ENCODE measurements around the gene ZCCHC14. TPM values are rescaled to one million over a fixed set of nuclear protein-coding genes. Genes with fewer than 3 reads are reported as not detected.
A peak's percentile ranks its signal among the peaks of the same experiment; 100 is the strongest.

Gene ZCCHC14
- total and polyA plus RNA-seq, 2 of the 13 experiments (the other 11 are each of a cell fraction or from before 2014, with no cell fraction given), result 12.4 to 12.5 TPM

- TF ChIP-seq MXD4 (CRISPR knock-in tag; IDR thresholded peaks at IDR 0.05), result peak; percentile 78
- TF ChIP-seq ZNF792 (CRISPR knock-in tag; IDR thresholded peaks at IDR 0.05), result peak; percentile 39; the same call in 1 of the 2 replicates
- no peak for TF ChIP-seq SCMH1 (CRISPR knock-in tag; IDR thresholded peaks at IDR 0.05; ENCODE audit: borderline replicate concordance)
- peak; percentile 61; the same call in 1 of the 2 replicates for TF ChIP-seq AHR (CRISPR knock-in tag; IDR thresholded peaks at IDR 0.05)
- peak; percentile 78; the same call in 1 of the 2 replicates for TF ChIP-seq ZNF281 (CRISPR knock-in tag; IDR thresholded peaks at IDR 0.05; ENCODE audit: borderline replicate concordance)
- peak; percentile 48; the same call in 1 of the 2 replicates for TF ChIP-seq IRF9 (CRISPR knock-in tag; IDR thresholded peaks at IDR 0.05; ENCODE audit: borderline replicate concordance)
- TF ChIP-seq FOXP1 (IDR thresholded peaks at IDR 0.05), result peak; percentile 87
- TF ChIP-seq FOXP1 (CRISPR knock-in tag; IDR thresholded peaks at IDR 0.05), result peak; percentile 98
- TF ChIP-seq CREB3 (CRISPR knock-in tag; IDR thresholded peaks at IDR 0.05), result peak; percentile 33; the same call in 1 of the 2 replicates
- TF ChIP-seq DMAP1 (CRISPR knock-in tag; IDR thresholded peaks at IDR 0.05), result peak; percentile 44; the same call in 1 of the 2 replicates
- TF ChIP-seq ZNF441 (CRISPR knock-in tag; IDR thresholded peaks at IDR 0.05; ENCODE audit: borderline replicate concordance), result peak; percentile 37; the same call in 1 of the 2 replicates
- TF ChIP-seq ZBTB14 (CRISPR knock-in tag; IDR thresholded peaks at IDR 0.05), result no peak; the same call in 1 of the 2 replicates
- no peak for TF ChIP-seq MATR3 (CRISPR knock-in tag; IDR thresholded peaks at IDR 0.05)
- TF ChIP-seq ZNF589 (CRISPR knock-in tag; conservative IDR thresholded peaks at IDR 0.05), result 0 out of 2 replicates have a peak, but pooled peaks have one; percentile 25
- peak; percentile 39 for TF ChIP-seq PRDM10 (CRISPR knock-in tag; IDR thresholded peaks at IDR 0.05; ENCODE audit: low read depth)
These were observed 110.6 kb downstream of the ZCCHC14 start (continued) for GRCh38 chr16:87382023-87382785.

All from HepG2 (cell line).